NCI-H1105 (cell line): Measurements from ENCODE around the gene SLC22A23.
A peak's percentile ranks its signal among the peaks of the same experiment; 100 is the strongest.

Experiments used
- DNase-seq: peaks from one replicate; lab custom pipeline; 2025; lab: John Stamatoyannopoulos, UW

SLC22A23 gene

GRCh38 chr6:3421791-3422434 lies 34.9 kb downstream of the SLC22A23 start:
- DNase-seq: no peak

- no peak for DNase-seq
Measured at GRCh38 chr6:3421143-3421542, 35.7 kb downstream of the SLC22A23 start.

GRCh38 chr6:3419624-3420272 lies 37.1 kb downstream of the SLC22A23 start:
- no peak for DNase-seq

- DNase-seq: no peak
Measured at GRCh38 chr6:3418496-3419060, 38.3 kb downstream of the SLC22A23 start.

GRCh38 chr6:3417473-3417872 lies 39.4 kb downstream of the SLC22A23 start:
- DNase-seq: no peak

DNA sequence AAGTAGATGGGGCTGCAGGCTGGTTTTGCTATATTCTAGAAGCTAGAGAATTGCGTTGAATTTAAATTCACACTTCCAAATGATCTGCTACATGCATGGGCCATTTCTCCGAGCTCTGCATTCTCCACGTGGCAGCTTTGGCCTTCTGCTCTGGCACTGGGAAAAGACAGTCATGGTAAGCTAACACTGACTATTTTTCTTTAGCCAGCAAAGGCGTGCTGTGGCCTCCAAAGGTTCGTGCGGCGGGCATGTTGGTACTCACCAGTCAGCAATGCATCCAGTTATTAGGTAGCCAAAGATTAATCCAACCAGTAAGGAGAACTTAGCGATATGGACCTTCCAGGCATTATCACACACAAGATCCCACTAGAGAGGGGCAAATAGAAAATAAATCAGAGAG lies 41.4 kb downstream of the SLC22A23 start:
- no peak for DNase-seq

GRCh38 chr6:3415082-3415453 lies 41.8 kb downstream of the SLC22A23 start:
- DNase-seq: no peak

- no peak for DNase-seq
Measured at GRCh38 chr6:3414327-3415081, 42.3 kb downstream of the SLC22A23 start.

DNA sequence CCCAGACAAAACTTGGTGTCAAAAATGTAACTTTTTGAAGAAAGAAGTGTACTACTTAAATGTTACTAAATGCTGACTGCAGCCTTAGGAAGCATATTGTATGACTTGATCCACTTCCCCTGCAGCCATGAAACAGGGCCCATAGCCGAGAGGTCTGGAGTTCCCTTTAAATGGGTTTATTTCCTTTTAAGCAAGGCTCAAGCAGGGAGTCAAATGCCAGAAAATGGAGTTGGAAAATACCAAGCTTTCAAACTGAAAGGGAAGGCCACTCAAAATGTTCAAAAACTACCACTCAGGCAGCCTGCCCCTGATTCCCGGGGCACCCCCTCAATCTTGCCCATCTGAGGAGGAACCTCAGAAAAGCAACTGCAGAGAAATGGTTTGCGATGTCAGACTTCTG lies 43.3 kb downstream of the SLC22A23 start:
- no peak for DNase-seq

- no peak for DNase-seq
Measured at GRCh38 chr6:3412779-3413500, 43.9 kb downstream of the SLC22A23 start.

- DNase-seq: no peak
Measured at GRCh38 chr6:3411967-3412778, 44.7 kb downstream of the SLC22A23 start.

GRCh38 chr6:3410385-3411360 lies 46.2 kb downstream of the SLC22A23 start:
- DNase-seq: peak; percentile 66

GRCh38 chr6:3409699-3410384 lies 47.0 kb downstream of the SLC22A23 start:
- DNase-seq: no peak

- DNase-seq: no peak
Measured at GRCh38 chr6:3408665-3409064, 48.2 kb downstream of the SLC22A23 start.

- DNase-seq: no peak
Measured at GRCh38 chr6:3407840-3408239, 49.0 kb downstream of the SLC22A23 start.

DNA sequence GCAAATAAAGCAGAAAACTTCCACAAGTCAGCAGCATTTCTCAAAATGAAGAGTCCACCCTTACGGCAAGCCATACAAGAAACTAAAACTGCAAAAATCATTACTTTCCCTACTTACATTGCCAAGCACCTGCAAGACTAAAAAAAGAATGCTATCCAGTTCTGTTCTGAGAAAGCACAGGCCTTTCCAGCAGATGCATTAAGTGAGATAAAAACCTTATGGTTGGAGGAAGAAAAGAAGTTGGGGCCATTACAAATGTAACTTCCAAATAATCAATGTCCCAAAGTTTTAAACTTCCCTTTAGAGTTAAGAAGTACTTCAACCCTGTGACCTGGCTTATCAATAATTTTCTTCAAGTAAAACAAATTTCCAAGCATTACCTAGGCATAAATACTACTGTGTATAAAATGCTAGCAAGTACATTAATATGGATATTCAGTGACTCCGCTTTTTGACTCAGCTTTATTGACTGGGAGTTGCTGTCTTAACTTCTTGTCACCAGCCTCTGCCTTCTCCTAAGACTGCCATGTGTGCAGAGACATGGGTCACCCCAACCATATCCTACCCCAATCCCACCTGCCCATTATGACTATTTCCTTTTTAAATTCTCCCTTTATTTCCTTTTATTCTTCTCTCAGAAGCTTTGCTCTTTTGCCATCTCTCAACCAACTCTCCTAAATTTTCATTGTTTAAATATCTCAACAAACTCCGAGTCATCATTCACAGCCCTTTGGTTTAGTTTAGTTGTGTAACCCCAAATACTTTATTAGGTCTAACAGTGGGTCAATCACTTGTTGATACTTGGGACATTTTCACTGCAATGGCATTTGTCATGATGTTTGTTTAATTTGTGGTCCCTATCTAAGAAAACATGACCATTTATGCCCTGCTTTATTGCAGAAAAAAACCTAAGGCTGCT lies 49.7 kb downstream of the SLC22A23 start:
- DNase-seq: no peak

GRCh38 chr6:3406362-3406821 lies 50.5 kb downstream of the SLC22A23 start:
- DNase-seq: no peak

GRCh38 chr6:3405679-3406078 lies 51.2 kb downstream of the SLC22A23 start:
- no peak for DNase-seq
